ENCODE data around the gene ITIH5. TPM values are rescaled to one million over a fixed set of nuclear protein-coding genes. Genes with fewer than 3 reads are reported as not detected.

ITIH5 gene
- total and polyA plus RNA-seq, 2 of the 8 experiments (the other 6 are each of a cell fraction or from before 2014, with no cell fraction given): 5.8 to 7.6 TPM

DNA sequence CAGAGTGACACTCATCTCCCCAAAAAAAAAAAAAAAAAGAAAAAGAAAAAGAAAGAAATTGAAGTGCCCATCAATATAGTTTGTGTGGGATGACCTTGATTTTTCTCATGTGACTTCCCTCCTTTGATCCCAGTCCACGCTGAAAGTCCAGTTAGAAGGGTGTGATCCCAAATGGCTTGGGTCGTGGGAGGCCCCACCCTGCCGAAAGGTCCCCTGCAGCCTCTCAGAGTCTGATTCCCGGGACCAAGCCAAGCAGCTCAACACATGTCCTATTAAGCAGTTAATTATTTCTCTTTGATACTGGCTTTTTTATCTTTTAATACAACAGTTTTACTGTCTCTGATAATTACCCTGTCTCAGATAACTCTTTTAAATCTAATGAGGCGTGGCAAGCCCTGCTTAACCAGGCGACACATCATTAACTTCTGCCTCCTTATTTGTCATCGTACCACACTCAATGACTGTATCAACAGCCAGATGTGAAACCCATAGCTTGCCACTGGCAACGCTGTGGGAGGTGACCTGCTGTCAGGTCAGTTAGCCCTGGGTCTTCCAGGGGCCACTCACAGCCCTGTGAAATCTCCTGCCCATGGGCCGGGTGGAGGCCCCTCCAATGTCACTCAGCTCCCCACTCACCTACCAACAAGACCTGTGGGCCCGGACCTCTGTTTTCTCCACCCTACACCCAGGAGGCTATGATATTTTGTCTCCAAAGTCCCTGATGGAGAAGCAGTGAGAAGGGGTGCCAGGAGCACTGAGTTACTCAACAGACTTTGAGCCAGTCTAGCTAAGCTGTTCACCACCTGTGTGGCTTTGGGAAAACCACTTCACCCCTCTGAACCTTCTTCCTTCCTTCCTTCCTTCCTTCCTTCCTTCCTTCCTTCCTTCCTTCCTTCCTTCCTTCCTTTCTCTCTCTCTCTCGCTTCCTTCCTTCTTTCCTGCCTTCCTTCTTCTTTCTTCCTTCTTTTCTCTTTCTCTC, 146.0 kb downstream of the ITIH5 start (continued):
- TF ChIP-seq, protein P1, sequence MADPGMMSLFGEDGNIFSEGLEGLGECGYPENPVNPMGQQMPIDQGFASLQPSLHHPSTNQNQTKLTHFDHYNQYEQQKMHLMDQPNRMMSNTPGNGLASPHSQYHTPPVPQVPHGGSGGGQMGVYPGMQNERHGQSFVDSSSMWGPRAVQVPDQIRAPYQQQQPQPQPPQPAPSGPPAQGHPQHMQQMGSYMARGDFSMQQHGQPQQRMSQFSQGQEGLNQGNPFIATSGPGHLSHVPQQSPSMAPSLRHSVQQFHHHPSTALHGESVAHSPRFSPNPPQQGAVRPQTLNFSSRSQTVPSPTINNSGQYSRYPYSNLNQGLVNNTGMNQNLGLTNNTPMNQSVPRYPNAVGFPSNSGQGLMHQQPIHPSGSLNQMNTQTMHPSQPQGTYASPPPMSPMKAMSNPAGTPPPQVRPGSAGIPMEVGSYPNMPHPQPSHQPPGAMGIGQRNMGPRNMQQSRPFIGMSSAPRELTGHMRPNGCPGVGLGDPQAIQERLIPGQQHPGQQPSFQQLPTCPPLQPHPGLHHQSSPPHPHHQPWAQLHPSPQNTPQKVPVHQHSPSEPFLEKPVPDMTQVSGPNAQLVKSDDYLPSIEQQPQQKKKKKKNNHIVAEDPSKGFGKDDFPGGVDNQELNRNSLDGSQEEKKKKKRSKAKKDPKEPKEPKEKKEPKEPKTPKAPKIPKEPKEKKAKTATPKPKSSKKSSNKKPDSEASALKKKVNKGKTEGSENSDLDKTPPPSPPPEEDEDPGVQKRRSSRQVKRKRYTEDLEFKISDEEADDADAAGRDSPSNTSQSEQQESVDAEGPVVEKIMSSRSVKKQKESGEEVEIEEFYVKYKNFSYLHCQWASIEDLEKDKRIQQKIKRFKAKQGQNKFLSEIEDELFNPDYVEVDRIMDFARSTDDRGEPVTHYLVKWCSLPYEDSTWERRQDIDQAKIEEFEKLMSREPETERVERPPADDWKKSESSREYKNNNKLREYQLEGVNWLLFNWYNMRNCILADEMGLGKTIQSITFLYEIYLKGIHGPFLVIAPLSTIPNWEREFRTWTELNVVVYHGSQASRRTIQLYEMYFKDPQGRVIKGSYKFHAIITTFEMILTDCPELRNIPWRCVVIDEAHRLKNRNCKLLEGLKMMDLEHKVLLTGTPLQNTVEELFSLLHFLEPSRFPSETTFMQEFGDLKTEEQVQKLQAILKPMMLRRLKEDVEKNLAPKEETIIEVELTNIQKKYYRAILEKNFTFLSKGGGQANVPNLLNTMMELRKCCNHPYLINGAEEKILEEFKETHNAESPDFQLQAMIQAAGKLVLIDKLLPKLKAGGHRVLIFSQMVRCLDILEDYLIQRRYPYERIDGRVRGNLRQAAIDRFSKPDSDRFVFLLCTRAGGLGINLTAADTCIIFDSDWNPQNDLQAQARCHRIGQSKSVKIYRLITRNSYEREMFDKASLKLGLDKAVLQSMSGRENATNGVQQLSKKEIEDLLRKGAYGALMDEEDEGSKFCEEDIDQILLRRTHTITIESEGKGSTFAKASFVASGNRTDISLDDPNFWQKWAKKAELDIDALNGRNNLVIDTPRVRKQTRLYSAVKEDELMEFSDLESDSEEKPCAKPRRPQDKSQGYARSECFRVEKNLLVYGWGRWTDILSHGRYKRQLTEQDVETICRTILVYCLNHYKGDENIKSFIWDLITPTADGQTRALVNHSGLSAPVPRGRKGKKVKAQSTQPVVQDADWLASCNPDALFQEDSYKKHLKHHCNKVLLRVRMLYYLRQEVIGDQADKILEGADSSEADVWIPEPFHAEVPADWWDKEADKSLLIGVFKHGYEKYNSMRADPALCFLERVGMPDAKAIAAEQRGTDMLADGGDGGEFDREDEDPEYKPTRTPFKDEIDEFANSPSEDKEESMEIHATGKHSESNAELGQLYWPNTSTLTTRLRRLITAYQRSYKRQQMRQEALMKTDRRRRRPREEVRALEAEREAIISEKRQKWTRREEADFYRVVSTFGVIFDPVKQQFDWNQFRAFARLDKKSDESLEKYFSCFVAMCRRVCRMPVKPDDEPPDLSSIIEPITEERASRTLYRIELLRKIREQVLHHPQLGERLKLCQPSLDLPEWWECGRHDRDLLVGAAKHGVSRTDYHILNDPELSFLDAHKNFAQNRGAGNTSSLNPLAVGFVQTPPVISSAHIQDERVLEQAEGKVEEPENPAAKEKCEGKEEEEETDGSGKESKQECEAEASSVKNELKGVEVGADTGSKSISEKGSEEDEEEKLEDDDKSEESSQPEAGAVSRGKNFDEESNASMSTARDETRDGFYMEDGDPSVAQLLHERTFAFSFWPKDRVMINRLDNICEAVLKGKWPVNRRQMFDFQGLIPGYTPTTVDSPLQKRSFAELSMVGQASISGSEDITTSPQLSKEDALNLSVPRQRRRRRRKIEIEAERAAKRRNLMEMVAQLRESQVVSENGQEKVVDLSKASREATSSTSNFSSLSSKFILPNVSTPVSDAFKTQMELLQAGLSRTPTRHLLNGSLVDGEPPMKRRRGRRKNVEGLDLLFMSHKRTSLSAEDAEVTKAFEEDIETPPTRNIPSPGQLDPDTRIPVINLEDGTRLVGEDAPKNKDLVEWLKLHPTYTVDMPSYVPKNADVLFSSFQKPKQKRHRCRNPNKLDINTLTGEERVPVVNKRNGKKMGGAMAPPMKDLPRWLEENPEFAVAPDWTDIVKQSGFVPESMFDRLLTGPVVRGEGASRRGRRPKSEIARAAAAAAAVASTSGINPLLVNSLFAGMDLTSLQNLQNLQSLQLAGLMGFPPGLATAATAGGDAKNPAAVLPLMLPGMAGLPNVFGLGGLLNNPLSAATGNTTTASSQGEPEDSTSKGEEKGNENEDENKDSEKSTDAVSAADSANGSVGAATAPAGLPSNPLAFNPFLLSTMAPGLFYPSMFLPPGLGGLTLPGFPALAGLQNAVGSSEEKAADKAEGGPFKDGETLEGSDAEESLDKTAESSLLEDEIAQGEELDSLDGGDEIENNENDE (IDR thresholded peaks at IDR 0.05; ENCODE audit: insufficient replicate concordance, low read length): no peak
- TF ChIP-seq EP300 (IDR thresholded peaks at IDR 0.05; ENCODE audit: borderline replicate concordance in 1 of 2, low read depth in 2 of 2, low read length in 2 of 2): no peak
- TF ChIP-seq SIX5 (IDR thresholded peaks at IDR 0.05; ENCODE audit: low read depth, low read length): no peak
- TF ChIP-seq POLR2A (IDR thresholded peaks at IDR 0.05; ENCODE audit: control extremely low read depth in 1 of 2, low read depth in 2 of 2, low read length in 2 of 2): no peak
- no peak for TF ChIP-seq CTCF (IDR thresholded peaks at IDR 0.05; ENCODE audit: control extremely low read depth in 1 of 3, insufficient read depth in 1 of 3, low read depth in 1 of 3, low read length in 3 of 3)
- TF ChIP-seq RXRA (IDR thresholded peaks at IDR 0.05; ENCODE audit: insufficient read depth, low read depth, low read length): no peak

Measured in H1 (cell line).